Fibroblast of lung (primary cell): ENCODE measurements around the gene KRT8. TPM values are rescaled to one million over a fixed set of nuclear protein-coding genes. Genes with fewer than 3 reads are reported as not detected.
A peak's percentile ranks its signal among the peaks of the same experiment; 100 is the strongest.
"Not testable (repeated sequence)": the region's sequence is repeated elsewhere in the genome, so short reads cannot be mapped to it uniquely, and the experiment has no call there.

Source experiments
- DNase-seq, 2 donors: peaks; one replicate each; pipeline versions ENCODE4 v3.0.0 to v3.0.0-alpha.2; 2010; ENCODE audit warnings: low read depth in 2 of 2
- H2AFZ ChIP-seq: 2 replicates; pipeline ENCODE4 v1.5.1; 2012; ENCODE audit warnings: low read length, control low read depth, inconsistent platforms
- H3K27ac ChIP-seq: 2 replicates; pipeline ENCODE4 v1.5.1; 2011; ENCODE audit warnings: low read length, control low read depth; ENCODE audit not compliant: insufficient read depth
- H3K27me3 ChIP-seq: 2 replicates; pipeline ENCODE4 v1.5.1; 2011; ENCODE audit warnings: mild to moderate bottlenecking, low read length; ENCODE audit not compliant: control insufficient read depth, insufficient read depth
- H3K36me3 ChIP-seq: 2 replicates; pipeline ENCODE4 v1.5.1; 2011; ENCODE audit warnings: low read length; ENCODE audit not compliant: control insufficient read depth, insufficient read depth
- H3K4me1 ChIP-seq: 2 replicates; pipeline ENCODE4 v1.5.1; 2011; ENCODE audit warnings: low read length; ENCODE audit not compliant: control insufficient read depth, insufficient read depth; ENCODE audit errors: extremely low read depth
- H3K4me2 ChIP-seq: 2 replicates; pipeline ENCODE4 v1.5.1; 2011; ENCODE audit warnings: low read length, control low read depth; ENCODE audit not compliant: insufficient read depth; ENCODE audit errors: extremely low read depth
- H3K4me3 ChIP-seq, 4 experiments: fragments of 200-600 bp in 1 of 4; sonication (generic) in 1 of 4; replicated peaks in 1 of 4; 2 replicates each; pipeline ENCODE4 v1.5.1; 2011 to 2016; ENCODE audit warnings: low read length in 4 of 4, low read depth in 3 of 4, mild to moderate bottlenecking in 3 of 4, control low read depth in 2 of 4, inconsistent platforms in 1 of 4, mixed read lengths in 1 of 4; ENCODE audit not compliant: insufficient read depth in 1 of 4; ENCODE audit errors: control extremely low read depth in 1 of 4
- H3K79me2 ChIP-seq: 2 replicates; pipeline ENCODE4 v1.5.1; 2012; ENCODE audit warnings: mild to moderate bottlenecking, low read length, inconsistent platforms; ENCODE audit not compliant: control insufficient read depth, insufficient read depth
- H3K9ac ChIP-seq: 2 replicates; pipeline ENCODE4 v1.5.1; 2011; ENCODE audit warnings: mild to moderate bottlenecking, low read length, control low read depth; ENCODE audit not compliant: insufficient read depth
- H3K9me3 ChIP-seq: 2 replicates; pipeline ENCODE4 v1.5.1; 2012; ENCODE audit warnings: low read depth, low read length; ENCODE audit not compliant: control insufficient read depth, insufficient read depth
- H4K20me1 ChIP-seq: 2 replicates; pipeline ENCODE4 v1.5.1; 2011; ENCODE audit warnings: low read length; ENCODE audit not compliant: control insufficient read depth, insufficient read depth; ENCODE audit errors: extremely low read depth
- CTCF ChIP-seq, 2 donors: IDR thresholded peaks in 1 of 2; conservative IDR thresholded peaks in 1 of 2; 1 replicate in 1 of 2; 2 replicates in 1 of 2; pipeline ENCODE4 v1.5.1; 2011 to 2012; ENCODE audit warnings: low read length in 2 of 2, control low read depth in 1 of 2, inconsistent platforms in 1 of 2, low read depth in 1 of 2, mild to moderate bottlenecking in 1 of 2
- EZH2 ChIP-seq: IDR thresholded peaks from 2 replicates; pipeline ENCODE4 v1.5.1; 2012; ENCODE audit warnings: low read length, control low read depth, mild to moderate bottlenecking; ENCODE audit errors: missing control alignments
- polyA plus RNA-seq, 2 donors: library from polyadenylated mRNA; depleted of rRNA in 1 of 2; stranded (reverse) in 1 of 2; unstranded in 1 of 2; fragments of >200 nt; gene quantifications; 2 replicates each; pipeline ENCODE4 v1.2.1, GENCODE V29; 2011 to 2012; ENCODE audit warnings: missing spikeins in 1 of 2
- total RNA-seq: library from RNA; depleted of rRNA; stranded (reverse); fragments of >200 nt; gene quantifications from 2 replicates; pipeline ENCODE4 v1.2.1, GENCODE V29; 2014

Gene KRT8
- total and polyA plus RNA-seq, 2 donors (not counting 1 experiment from before 2014, with no cell fraction given), result 0.66 to 16.3 TPM

GRCh38 chr12:52860102-52860823, 44.6 kb downstream of the KRT8 start:
- Histone ChIP-seq H3K27ac (no peak overlapping the region), H3K4me2 (no peak overlapping the region), H3K9ac (no peak overlapping the region), H3K4me3 (no peak overlapping the region), H3K79me2 (no peaks in the 10 kb centered on the region), H3K9me3 (no peaks in the 10 kb centered on the region), H2AFZ (no peak overlapping the region), H3K36me3 (no peaks in the 10 kb centered on the region), H3K27me3 (no peaks in the 10 kb centered on the region), H3K4me1 (no peaks in the 10 kb centered on the region), H4K20me1 (no peaks in the 10 kb centered on the region)
- DNase-seq, result peak; percentile 27 to 62
- TF ChIP-seq CTCF (conservative IDR thresholded peaks at IDR 0.05 in 1 of 2, IDR thresholded peaks at IDR 0.05 in 1 of 2; ENCODE audit: low read depth in 1 of 2, low read length in 2 of 2) (no peak), EZH2 (no peak)

DNA sequence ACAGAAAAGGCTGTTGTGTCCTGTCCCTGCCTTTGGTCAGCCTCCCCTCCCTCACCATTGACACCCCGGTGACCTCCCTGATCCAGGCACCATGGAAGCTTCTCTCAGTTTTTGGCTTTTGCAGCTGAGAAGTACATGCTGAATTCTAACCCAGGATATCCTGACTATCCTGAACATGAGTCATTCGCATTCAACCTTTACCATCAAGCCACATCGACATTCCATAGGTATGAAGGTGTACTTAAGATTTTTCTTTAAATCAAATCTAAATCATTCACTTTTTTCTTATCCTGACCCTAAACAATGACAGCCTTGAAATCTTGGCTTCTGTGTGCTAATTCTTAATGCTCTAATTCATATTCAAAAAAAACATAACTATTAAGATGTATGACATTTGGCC, 47.4 kb downstream of the KRT8 start:
- TF ChIP-seq EZH2 (no peak), CTCF (conservative IDR thresholded peaks at IDR 0.05 in 1 of 2, IDR thresholded peaks at IDR 0.05 in 1 of 2; ENCODE audit: low read depth in 1 of 2, low read length in 2 of 2) (no peak)
- Histone ChIP-seq H3K27me3 (no peaks in the 10 kb centered on the region), H3K9me3 (no peaks in the 10 kb centered on the region), H3K4me3 (no peak overlapping the region), H3K9ac (no peak overlapping the region), H4K20me1 (no peaks in the 10 kb centered on the region), H3K27ac (no peak overlapping the region), H3K79me2 (no peaks in the 10 kb centered on the region), H3K4me1 (no peaks in the 10 kb centered on the region), H3K36me3 (no peaks in the 10 kb centered on the region), H2AFZ (no peak overlapping the region), H3K4me2 (no peak overlapping the region)
- no peak for DNase-seq

GRCh38 chr12:52856787-52857186, 48.1 kb downstream of the KRT8 start:
- Histone ChIP-seq H3K27me3 (peaks cover 1% of the 10 kb centered on the region), H3K4me2 (no peak overlapping the region), H3K36me3 (no peaks in the 10 kb centered on the region), H3K9ac (no peak overlapping the region), H3K4me1 (no peaks in the 10 kb centered on the region), H3K79me2 (no peaks in the 10 kb centered on the region), H3K9me3 (no peaks in the 10 kb centered on the region), H3K27ac (no peak overlapping the region), H4K20me1 (no peaks in the 10 kb centered on the region), H3K4me3 (no peak overlapping the region), H2AFZ (no peak overlapping the region)
- TF ChIP-seq CTCF (conservative IDR thresholded peaks at IDR 0.05 in 1 of 2, IDR thresholded peaks at IDR 0.05 in 1 of 2; ENCODE audit: low read depth in 1 of 2, low read length in 2 of 2), result no peak
- no peak for TF ChIP-seq EZH2
- no peak for DNase-seq

DNA sequence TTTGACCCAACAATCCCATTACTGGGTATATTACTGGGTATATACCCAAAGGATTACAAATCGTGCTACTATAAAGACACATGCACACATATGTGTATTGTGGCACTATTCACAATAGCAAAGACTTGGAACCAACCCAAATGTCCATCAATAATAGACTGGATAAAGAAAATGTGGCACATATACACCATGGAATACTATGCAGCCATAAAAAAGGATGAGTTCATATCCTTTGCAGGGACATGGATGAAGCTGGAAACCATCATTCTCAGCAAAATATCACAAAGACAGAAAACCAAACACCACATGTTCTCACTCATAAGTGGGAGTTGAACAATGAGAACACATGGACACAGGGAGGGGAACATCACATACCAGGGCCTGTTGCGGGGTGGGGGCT, 48.8 kb downstream of the KRT8 start:
- not testable (repeated sequence) for DNase-seq, H4K20me1 ChIP-seq, H3K36me3 ChIP-seq, H3K4me3 ChIP-seq, H3K4me1 ChIP-seq, H3K27me3 ChIP-seq, H3K4me2 ChIP-seq, H3K9me3 ChIP-seq, H3K9ac ChIP-seq, H3K79me2 ChIP-seq, H3K27ac ChIP-seq, H2AFZ ChIP-seq
